Epithelial cell of proximal tubule (primary cell): ENCODE data around the gene SMAD7. TPM values are rescaled to one million over a fixed set of nuclear protein-coding genes. Genes with fewer than 3 reads are reported as not detected.

ENCODE experiments used
- DNase-seq: peaks from one replicate; pipeline ENCODE4 v3.0.0-alpha.2; 2011; ENCODE audit warnings: low read depth
- H3K4me3 ChIP-seq: 2 replicates; pipeline ENCODE4 v1.5.1; 2011; ENCODE audit warnings: low read depth, mild to moderate bottlenecking, low read length
- total RNA-seq: library from RNA; depleted of rRNA; stranded (reverse); fragments of >200 nt; gene quantifications from 2 replicates; pipeline ENCODE4 v1.2.3, GENCODE V29; 2015
- TF ChIP-seq, protein P1 (sequence below): conservative IDR thresholded peaks from 2 replicates; pipeline ENCODE4 v1.5.1; 2012; ENCODE audit warnings: low read depth, mild to moderate bottlenecking, low read length

The SMAD7 gene
- total RNA-seq, 1 donor from 2014 or later: 30.4 TPM

DNA sequence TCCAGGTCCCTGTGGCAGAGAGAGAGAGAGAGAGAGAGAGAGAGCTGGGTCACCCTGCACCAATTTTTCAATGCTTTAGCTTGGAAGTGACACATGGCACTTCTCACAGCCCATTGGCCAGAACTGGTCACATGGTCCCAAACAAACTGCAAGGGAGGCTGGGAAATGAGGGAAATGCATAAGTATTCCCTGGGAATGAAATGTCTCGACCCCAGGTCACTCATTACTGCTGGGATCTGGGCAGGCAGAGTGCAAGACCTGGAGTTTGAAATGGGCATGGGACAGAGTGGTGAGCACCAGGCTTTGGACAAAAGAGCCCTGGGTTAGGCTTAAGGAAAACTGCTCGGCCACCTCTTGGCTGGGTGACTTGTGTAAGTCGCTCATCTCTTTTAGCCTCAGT, 37.0 kb downstream of the SMAD7 start:
- TF ChIP-seq, protein P1, sequence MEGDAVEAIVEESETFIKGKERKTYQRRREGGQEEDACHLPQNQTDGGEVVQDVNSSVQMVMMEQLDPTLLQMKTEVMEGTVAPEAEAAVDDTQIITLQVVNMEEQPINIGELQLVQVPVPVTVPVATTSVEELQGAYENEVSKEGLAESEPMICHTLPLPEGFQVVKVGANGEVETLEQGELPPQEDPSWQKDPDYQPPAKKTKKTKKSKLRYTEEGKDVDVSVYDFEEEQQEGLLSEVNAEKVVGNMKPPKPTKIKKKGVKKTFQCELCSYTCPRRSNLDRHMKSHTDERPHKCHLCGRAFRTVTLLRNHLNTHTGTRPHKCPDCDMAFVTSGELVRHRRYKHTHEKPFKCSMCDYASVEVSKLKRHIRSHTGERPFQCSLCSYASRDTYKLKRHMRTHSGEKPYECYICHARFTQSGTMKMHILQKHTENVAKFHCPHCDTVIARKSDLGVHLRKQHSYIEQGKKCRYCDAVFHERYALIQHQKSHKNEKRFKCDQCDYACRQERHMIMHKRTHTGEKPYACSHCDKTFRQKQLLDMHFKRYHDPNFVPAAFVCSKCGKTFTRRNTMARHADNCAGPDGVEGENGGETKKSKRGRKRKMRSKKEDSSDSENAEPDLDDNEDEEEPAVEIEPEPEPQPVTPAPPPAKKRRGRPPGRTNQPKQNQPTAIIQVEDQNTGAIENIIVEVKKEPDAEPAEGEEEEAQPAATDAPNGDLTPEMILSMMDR: no peak
- DNase-seq: no peak
- no peak overlapping the region for H3K4me3 ChIP-seq

DNA sequence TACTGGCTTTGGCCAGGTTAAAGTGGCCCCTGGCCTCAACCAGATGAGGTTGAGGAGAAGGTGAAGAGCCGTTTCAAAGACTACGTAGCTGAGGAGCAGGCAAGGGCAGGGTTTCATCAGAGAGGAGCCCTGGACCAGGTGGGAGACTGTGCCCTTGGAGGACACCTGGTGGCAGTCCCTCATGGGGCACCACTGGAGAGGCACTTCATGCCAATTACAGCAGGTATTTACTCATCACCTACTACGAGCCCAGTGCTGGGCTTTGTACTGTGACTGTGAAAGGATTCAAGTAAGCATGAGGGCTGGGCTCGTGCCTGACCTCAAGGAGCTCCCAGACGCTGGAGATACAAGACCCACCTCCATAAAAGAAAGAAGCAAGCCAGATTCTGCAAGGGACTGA, 37.6 kb downstream of the SMAD7 start:
- DNase-seq: no peak
- TF ChIP-seq, protein P1: peak; percentile 42

DNA sequence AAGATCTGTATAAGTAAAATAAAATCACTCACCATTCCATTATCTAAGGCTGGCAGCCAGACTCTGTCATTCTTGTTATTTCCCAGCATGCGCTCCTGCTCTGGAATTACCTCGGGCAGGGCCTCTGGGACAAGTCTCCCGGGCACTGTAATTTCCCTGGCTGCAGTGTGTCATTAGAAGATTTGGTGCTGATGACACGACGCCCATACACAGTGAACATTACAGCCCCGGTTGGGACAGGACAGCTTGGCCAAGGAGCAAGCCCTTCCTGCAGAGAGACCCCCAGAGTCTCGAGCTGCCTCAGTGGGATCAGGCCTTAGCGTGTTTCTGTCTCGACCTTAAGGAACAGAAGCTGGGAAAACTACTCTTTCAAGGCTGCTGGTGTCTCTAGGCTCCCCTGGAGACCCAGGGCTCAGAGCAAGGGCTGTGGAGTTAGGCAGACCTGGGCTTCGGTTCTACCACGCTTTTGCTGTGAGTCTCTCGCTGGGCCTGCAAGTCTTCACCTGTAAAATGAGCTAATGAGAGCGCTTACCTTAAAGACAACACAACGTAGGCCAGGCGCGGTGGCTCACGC, 39.7 kb downstream of the SMAD7 start:
- no peak overlapping the region for H3K4me3 ChIP-seq
- TF ChIP-seq, protein P1: no peak
- no peak for DNase-seq

More for the DNA sequence above, 37.6 kb downstream of the SMAD7 start:
- no peak overlapping the region for H3K4me3 ChIP-seq

DNA sequence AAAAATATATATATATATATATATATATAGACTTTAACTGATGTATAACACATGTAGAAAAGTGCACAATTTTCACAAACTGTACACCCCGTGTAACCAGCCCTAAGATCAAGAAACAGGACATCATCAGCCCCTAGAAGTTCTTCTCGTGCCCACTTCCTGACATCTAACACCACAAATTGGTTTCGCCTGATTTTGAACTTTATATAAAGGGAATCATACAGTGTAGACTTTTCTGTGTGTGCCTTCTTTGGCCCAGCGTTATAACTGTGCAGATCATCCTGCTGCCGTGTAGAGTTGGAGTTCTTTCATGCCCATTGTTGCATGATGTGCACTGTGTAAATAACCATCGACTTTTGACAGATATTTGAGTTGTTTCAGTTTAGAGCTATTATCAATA, 41.0 kb downstream of the SMAD7 start:
- no peak overlapping the region for H3K4me3 ChIP-seq
- TF ChIP-seq, protein P1: no peak
- no peak for DNase-seq

DNA sequence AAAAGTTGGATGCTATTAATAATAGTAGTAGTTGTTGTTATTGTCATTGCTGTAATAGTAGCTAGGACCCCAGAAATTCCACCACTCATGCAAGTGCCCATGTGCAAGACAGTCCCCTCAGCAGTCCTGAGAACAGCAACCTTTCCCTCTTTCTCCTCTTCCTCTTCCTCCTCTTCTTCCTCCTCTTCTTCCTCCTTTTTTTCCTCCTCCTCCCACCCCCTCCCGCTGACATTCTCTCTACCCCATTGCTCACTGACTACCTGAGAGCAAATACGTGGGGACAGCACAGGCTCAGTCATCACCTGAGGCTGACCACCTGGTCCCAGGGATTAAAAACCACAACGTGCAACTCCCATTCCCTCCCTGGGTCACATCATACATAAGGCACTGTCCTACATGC, 41.8 kb downstream of the SMAD7 start:
- TF ChIP-seq, protein P1: no peak
- DNase-seq: no peak

DNA sequence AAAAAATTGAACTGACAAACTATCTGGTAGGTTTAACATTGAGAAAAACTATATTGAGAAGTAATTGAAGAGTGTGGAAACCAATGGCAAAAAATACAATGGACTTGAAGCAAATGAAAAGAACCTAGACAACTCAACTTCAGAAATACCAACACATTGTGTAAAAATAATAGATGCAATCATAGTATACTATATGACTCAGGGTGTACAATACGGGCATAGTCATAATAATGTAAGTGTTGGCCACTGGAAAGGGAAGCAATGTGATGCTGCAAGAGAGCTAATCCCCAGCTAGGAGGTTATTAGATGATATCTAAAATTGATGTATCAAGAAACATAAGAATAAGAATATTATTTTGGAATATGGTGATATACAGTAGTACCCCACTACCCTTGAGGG, 45.3 kb downstream of the SMAD7 start:
- TF ChIP-seq, protein P1: no peak
- H3K4me3 ChIP-seq: no peak overlapping the region
- no peak for DNase-seq

More for the DNA sequence above, 41.8 kb downstream of the SMAD7 start:
- H3K4me3 ChIP-seq: no peak overlapping the region

DNA sequence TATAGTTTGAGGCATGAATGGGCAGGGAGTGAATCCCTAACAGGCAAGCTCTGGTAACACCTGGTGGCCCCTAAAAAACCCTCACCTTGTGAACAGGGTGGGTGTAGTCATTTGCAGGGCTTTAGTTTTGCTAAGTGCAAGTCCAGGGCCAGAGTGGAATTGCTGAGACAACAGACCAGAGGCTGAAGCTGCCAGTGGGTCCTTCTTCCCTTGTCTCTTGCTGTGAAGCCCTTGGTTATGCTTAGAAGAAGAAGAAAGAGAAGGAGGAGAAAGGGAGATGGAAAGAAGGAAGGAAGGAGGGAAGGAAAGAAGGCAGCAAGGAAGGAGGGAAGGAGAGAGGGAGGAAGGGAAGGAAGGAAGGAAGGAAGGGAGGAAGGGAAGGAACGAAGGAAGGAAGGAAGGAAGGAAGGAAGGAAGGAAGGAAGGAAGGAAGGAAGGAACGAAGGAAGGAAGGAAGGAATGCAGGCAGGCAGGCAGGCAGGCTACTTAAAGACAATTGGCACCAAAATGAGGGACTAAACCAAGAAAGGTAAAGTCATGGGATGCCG, 45.8 kb downstream of the SMAD7 start:
- H3K4me3 ChIP-seq: no peak overlapping the region
- no peak for DNase-seq
- TF ChIP-seq, protein P1: no peak
